Stimulated activated CD8-positive, alpha-beta memory T cell treated with anti-CD3 and anti-CD28 coated beads, Interleukin-4, amount 100 ng/mL, for 4 hours (primary cell): ENCODE measurements around the gene INPP4B.
"Not testable (repeated sequence)": the region's sequence is repeated elsewhere in the genome, so short reads cannot be mapped to it uniquely, and the experiment has no call there.

Experiments used
- DNase-seq, 2 donors: peaks; one replicate each; pipeline ENCODE4 v3.0.0-alpha.2; 2020; ENCODE audit warnings: low read depth in 2 of 2, low spot score in 1 of 2

Gene INPP4B

DNA sequence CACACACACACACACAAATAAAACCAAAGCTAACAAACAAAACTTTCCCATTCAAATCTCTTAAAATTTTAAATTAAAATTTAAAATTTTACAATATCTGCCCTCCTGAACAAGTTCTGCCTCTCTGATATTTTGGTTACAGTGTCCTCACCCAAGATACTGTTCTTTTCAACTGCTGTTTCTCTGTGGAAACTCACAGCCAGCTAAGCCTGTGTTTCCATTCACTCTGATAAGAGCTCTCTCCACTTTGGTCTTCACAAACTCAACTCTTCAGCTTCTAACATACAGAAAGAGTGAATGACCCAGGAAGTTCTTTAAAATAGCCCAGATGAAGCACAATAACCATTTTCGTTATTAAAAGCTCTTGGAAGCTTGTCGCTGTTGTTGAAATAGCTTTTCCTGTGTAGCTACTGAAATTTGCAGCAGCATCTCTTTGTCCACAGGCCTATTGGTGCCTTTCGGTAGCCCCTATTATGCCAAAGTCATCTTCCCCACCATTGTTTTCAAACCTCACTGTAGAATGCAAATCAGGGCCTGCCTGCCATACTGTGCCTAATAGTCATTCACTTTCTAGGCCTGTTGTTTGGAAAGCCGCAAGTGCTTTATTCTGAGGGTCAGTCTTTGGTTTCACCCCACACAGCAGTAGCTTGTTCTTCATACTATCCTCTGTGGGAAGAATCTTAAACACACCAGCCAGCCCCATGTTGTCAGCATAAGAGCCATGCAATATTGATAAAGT is 19.4 kb downstream of the INPP4B start:
- no peak for DNase-seq

GRCh38 chr4:142824368-142824767 is 21.7 kb downstream of the INPP4B start:
- DNase-seq, result no peak

DNA sequence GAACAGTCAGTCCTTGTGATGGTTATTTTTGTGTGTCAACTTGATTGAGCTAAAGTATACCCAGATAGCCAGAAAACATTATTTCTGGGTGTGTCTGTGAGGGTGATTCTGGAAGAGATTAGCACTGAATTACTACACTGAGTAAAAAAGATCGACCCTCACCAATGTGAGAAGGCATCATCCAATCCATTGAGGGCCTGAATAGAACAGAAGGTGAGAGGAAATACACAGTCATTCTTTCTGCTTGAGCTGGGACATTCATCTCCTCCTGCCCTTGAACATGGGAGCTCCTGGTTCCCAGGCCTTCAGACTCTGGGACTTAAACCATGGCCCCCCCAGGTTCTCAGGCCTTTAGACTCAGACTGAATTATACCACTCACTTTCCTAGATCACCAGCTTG is 22.3 kb downstream of the INPP4B start:
- no peak for DNase-seq

DNA sequence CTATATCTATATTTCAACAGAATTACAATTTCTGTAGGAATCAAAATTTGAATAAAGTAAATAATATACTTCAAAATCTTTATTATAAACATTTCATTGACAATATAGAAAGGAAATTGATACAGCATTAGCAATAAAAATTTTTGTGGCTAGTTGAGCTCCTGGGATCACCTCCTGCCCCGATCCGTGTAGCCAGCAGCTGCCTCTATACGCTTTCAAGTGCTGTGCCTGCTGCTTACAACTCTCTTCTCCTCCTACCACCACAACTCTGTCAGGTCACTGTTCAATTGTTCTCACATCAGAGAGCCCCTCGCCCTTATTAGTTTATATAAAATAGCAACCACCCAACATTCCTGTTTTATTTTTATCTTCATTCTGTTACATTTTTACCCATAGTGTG is 27.6 kb downstream of the INPP4B start:
- DNase-seq, result no peak

- no peak for DNase-seq
Measured at GRCh38 chr4:142818031-142818430, 28.1 kb downstream of the INPP4B start.

DNA sequence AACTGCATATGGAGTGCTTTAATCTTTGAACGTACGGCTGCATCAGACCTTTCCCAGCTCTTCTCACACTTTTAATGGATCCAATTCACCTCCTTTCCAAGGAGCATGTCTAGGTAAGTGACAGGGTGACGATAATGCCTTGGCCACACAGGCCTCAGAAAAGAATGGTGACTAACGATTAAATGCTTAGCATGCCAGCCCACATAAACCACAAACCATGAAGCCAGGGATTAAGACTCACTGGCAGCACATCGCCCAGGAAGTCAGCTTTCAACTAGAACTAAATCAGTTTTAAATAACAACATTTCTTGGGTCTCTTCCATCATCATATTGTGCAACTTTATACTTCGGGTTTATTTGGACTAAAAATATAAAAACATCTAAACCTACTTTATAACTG is 28.7 kb downstream of the INPP4B start:
- no peak for DNase-seq

GRCh38 chr4:142815834-142816233 is 30.3 kb downstream of the INPP4B start:
- DNase-seq, result no peak

- DNase-seq, result no peak
Measured at GRCh38 chr4:142813388-142813787, 32.7 kb downstream of the INPP4B start.

GRCh38 chr4:142812091-142812490 is 34.0 kb downstream of the INPP4B start:
- DNase-seq, result no peak

DNA sequence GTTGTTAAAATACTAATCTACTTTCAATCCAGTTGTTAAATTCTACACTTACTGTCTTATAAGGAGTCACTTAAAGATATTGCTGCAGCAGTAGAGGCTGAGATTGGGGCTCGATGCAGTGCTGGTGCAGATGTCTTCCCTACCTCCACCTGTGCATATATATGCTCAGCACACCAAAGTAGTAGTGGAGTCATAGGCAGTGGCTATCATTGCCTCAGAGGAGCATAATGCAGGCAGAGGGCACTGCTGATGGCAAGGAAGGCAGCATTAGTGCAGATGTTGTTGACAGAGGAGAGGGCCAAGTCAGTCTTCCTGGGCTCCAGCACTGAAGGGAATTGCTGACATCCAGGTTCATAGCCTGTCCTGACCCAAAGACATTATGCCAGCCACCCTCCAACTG is 35.1 kb downstream of the INPP4B start:
- no peak for DNase-seq

GRCh38 chr4:142809559-142809958 is 36.5 kb downstream of the INPP4B start:
- DNase-seq, result no peak

DNA sequence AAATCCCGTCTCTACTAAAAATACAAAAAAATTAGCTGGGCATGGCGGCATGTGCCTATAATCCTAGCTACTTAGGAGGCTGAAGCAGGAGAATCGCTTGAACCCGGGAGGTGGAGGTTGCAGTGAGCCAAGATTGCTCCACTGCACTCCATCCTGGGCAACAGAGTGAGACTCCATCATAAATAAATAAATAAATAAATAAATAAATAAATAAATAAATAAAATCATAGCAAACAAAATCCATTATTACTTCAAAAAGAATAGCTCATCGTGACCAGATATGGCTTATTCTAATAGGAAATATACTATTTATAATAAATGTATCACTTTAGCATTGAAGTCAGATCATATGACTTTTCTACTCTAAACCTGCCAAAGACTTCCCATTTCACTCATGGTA is 42.2 kb downstream of the INPP4B start:
- not testable (repeated sequence) for DNase-seq

- no peak for DNase-seq
Measured at GRCh38 chr4:142801966-142802365, 44.1 kb downstream of the INPP4B start.

DNA sequence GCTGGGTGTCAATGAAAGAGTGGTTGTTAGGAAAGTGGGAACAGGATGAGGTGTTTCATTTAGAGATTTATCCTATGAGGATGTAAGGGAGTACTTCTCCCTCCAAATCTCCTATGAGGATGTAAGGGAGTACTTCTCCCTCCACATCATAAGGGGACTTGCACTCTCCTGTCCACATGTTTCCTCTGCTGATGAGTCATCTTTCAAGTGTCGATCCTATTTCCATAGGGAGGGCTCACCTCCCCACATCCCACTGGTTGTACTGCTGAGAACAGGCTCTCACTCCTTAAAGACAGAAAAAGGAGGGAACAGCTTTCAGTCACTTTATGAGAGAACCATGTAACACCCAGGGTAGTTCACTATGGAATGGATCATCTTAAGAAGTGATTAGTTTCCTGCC is 65.0 kb downstream of the INPP4B start:
- DNase-seq, result no peak

DNA sequence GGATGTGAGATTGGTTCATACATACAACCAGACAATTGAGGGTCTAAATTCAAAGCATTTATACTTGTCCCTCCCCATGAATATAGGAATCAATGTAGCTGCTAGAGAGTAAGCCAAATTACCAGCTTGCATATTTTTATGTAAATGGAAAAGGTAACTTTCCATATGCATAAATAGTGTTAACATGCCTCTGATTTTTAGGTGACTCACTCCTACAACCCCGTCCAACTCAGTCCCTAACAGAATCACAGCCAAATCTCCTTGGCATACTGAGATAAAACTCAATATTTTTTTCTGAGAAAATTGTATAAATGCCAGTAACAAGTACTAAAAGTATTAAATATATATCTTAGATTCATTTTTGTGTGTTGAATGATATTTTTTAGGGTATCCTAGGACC is 67.2 kb downstream of the INPP4B start:
- DNase-seq, result no peak

GRCh38 chr4:142778430-142778829 is 67.7 kb downstream of the INPP4B start:
- DNase-seq, result no peak

DNA sequence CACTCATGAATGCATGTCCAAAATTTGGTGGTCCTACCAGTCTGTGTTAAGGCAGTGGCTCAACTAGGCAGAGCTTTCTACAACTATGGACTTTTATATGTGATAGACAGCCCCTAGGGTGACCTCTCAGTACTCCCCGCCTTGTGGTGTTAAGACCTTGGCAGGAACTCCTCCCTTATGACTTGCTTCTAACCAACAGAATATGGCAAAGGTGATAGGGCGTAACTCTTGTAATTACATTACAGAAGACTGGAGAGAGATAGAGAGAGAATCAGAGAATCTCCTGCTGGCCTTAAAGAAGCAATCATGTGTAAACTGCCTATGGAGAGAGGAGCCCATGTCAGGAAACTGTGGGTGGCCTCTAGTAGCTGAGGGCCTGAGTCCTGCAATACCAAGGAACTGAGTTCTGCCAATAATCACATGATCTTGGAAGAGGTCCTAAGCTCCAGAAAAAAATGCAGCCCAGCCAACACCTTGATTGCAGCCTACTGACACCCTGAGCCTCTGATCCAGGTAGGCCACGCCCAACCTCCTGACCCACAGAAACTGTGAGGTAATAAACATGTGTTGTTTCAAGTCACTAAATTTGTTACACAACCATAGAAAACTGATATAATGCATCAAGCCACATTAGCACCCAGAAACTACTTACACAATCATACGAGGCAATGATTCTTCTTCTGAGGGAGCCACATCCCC is 68.9 kb downstream of the INPP4B start:
- DNase-seq, result no peak

DNA sequence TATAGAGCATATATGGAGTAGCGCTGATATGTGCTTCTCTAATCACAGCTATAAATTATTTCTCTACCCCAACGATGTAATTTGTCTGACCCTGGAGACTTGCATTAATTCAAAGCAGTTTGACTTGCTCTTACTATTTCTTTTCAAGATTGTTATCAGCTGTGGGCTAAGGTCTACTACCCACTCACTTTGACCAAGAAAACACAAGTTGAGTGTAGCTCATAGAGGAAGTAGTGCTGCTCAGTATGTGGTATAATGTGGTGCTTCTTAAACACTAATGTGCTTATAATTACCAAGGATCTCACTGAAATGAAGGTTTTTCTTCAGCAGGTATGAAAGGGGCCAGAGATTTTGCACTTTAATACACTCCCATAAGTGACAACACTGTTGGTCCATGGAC is 70.1 kb downstream of the INPP4B start:
- DNase-seq, result no peak

- no peak for DNase-seq
Measured at GRCh38 chr4:142773505-142773904, 72.6 kb downstream of the INPP4B start.

- no peak for DNase-seq
Measured at GRCh38 chr4:142762280-142762679, 83.8 kb downstream of the INPP4B start.

DNA sequence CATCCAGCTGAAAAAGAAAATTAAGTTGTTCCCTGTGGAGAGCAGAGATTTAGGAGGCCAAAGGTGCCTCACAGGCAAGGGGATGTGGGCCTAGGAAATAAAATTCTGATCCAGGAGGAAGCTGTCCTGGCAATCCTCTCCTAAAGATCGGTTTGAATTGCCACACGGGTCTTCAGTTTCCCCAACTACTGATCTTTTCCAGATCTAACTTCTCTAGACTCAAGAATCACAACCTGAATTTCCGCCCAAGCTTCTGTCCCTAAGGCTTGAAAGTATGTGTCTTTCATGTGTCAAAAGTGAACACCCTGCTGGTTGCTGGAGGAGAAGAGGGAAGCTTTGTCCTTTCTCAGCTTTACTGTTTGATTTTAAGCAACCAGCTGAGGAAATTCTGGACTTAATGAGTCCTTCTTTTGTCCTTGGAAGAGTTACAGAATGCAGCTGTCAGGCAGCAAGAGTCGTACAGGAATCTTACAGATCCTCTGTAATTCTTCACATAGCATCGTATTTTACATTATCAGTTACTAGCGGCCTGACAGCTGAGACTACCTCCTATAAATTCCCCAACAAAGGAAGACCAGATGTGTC is 93.8 kb downstream of the INPP4B start:
- DNase-seq, result no peak

- no peak for DNase-seq
Measured at GRCh38 chr4:142743121-142743825, 102.8 kb downstream of the INPP4B start.
